HepG2 (cell line): ENCODE results near the gene AEBP1. TPM values are rescaled to one million over a fixed set of nuclear protein-coding genes. Genes with fewer than 3 reads are reported as not detected.
A peak's percentile ranks its signal among the peaks of the same experiment; 100 is the strongest.

ENCODE experiments used
- BCLAF1 ChIP-seq: fragments of 450-650 bp; IDR thresholded peaks from 2 replicates; pipeline ENCODE4 v1.6.1; 2017; ENCODE audit warnings: mild to moderate bottlenecking
- HMGA1 ChIP-seq: sonication (generic); formaldehyde crosslinking; conservative IDR thresholded peaks from 2 replicates; pipeline ENCODE4 v1.4.0; 2020; ENCODE audit warnings: missing genetic modification reagents
- KDM5B ChIP-seq: sonication (generic); formaldehyde crosslinking; IDR thresholded peaks from 2 replicates; pipeline ENCODE4 v1.4.0; 2020; ENCODE audit warnings: missing genetic modification reagents, mild to moderate bottlenecking, borderline replicate concordance
- KLF16 ChIP-seq, 2 experiments: sonication (generic) in 1 of 2; formaldehyde crosslinking in 1 of 2; IDR thresholded peaks; 2 replicates each; pipeline versions ENCODE4 v1.6.1 to v1.8.0; 2016 to 2023; ENCODE audit warnings: missing genetic modification reagents in 2 of 2, missing compliant biosample characterization in 1 of 2
- MATR3 ChIP-seq: sonication (generic); formaldehyde crosslinking; IDR thresholded peaks from 2 replicates; pipeline ENCODE4 v1.4.0; 2020; ENCODE audit warnings: missing genetic modification reagents
- MED1 ChIP-seq: sonication (generic); formaldehyde crosslinking; IDR thresholded peaks from 2 replicates; pipeline ENCODE4 v1.4.0; 2020; ENCODE audit warnings: missing genetic modification reagents
- MEIS2 ChIP-seq: sonication (generic); formaldehyde crosslinking; IDR thresholded peaks from 2 replicates; pipeline ENCODE4 v1.9.0; 2021; ENCODE audit warnings: mild to moderate bottlenecking, missing genetic modification reagents
- NFE2 ChIP-seq: sonication (generic); formaldehyde crosslinking; IDR thresholded peaks from 2 replicates; pipeline ENCODE4 v1.4.0; 2020; ENCODE audit warnings: missing genetic modification reagents
- NRL ChIP-seq: sonication (generic); formaldehyde crosslinking; IDR thresholded peaks from 2 replicates; pipeline ENCODE4 v1.5.0; 2020; ENCODE audit warnings: missing genetic modification reagents, mild to moderate bottlenecking, moderate library complexity, borderline replicate concordance
- PHF5A ChIP-seq: IDR thresholded peaks from one replicate; pipeline ENCODE4 v1.6.1; 2018; ENCODE audit warnings: low read depth, missing genetic modification reagents; ENCODE audit not compliant: unreplicated experiment
- RELA ChIP-seq: sonication (generic); formaldehyde crosslinking; IDR thresholded peaks from 2 replicates; pipeline ENCODE4 v1.4.0; 2020; ENCODE audit warnings: missing genetic modification reagents
- SATB2 ChIP-seq: sonication (generic); formaldehyde crosslinking; IDR thresholded peaks from 2 replicates; pipeline ENCODE4 v1.5.0; 2020; ENCODE audit warnings: missing genetic modification reagents
- SP5 ChIP-seq: IDR thresholded peaks from 2 replicates; pipeline ENCODE4 v1.6.1; 2016; ENCODE audit warnings: low read depth, borderline replicate concordance
- STAT5B ChIP-seq: sonication (generic); formaldehyde crosslinking; IDR thresholded peaks from 2 replicates; pipeline ENCODE4 v1.4.0; 2020; ENCODE audit warnings: missing genetic modification reagents
- TAF1 ChIP-seq: sonication (generic); formaldehyde crosslinking; IDR thresholded peaks from 2 replicates; pipeline ENCODE4 v1.4.0; 2020; ENCODE audit warnings: missing genetic modification reagents
- TERF1 ChIP-seq: sonication (generic); formaldehyde crosslinking; IDR thresholded peaks from 2 replicates; pipeline ENCODE4 v1.8.0; 2022; ENCODE audit warnings: mild to moderate bottlenecking, missing genetic modification reagents, moderate library complexity
- ZBTB7B ChIP-seq: sonication (generic); formaldehyde crosslinking; IDR thresholded peaks from 2 replicates; pipeline ENCODE4 v1.4.0; 2020; ENCODE audit warnings: missing genetic modification reagents
- ZEB1 ChIP-seq: IDR thresholded peaks from 2 replicates; pipeline ENCODE4 v1.6.1; 2012; ENCODE audit warnings: mild to moderate bottlenecking, low read depth, inconsistent platforms; ENCODE audit not compliant: insufficient replicate concordance
- ZNF276 ChIP-seq: sonication (generic); formaldehyde crosslinking; IDR thresholded peaks from 2 replicates; pipeline ENCODE4 v1.4.0; 2020; ENCODE audit warnings: mild to moderate bottlenecking, low read depth, missing genetic modification reagents
- ZNF430 ChIP-seq: sonication (generic); formaldehyde crosslinking; IDR thresholded peaks from 2 replicates; pipeline ENCODE4 v1.9.0; 2021; ENCODE audit warnings: mild to moderate bottlenecking, missing genetic modification reagents
- ZNF546 ChIP-seq: sonication (generic); formaldehyde crosslinking; conservative IDR thresholded peaks from 2 replicates; pipeline ENCODE4 v1.8.1; 2023; ENCODE audit warnings: mild to moderate bottlenecking, missing genetic modification reagents
- ZNF629 ChIP-seq: sonication (generic); formaldehyde crosslinking; conservative IDR thresholded peaks from 2 replicates; pipeline ENCODE4 v1.5.0; 2020; ENCODE audit warnings: missing genetic modification reagents
- ZNF660 ChIP-seq: sonication (generic); formaldehyde crosslinking; IDR thresholded peaks from 2 replicates; pipeline ENCODE4 v1.5.1; 2020; ENCODE audit warnings: mild to moderate bottlenecking, low read depth, missing genetic modification reagents, borderline replicate concordance
- ZNF737 ChIP-seq: sonication (generic); formaldehyde crosslinking; IDR thresholded peaks from 2 replicates; pipeline ENCODE4 v1.5.0; 2020; ENCODE audit warnings: missing genetic modification reagents, mild to moderate bottlenecking, borderline replicate concordance
- ZSCAN30 ChIP-seq: sonication (generic); formaldehyde crosslinking; IDR thresholded peaks from 2 replicates; pipeline ENCODE4 v1.5.0; 2020; ENCODE audit warnings: mild to moderate bottlenecking, missing genetic modification reagents
- polyA plus RNA-seq, 8 experiments: library from polyadenylated mRNA; depleted of rRNA in 3 of 8; stranded (reverse) in 7 of 8; unstranded in 1 of 8; fragments of >200 nt; fragmentation: Illumina TruSeq in 4 of 8; extraction: Trizol in 4 of 8; gene quantifications; 2 replicates each; pipeline versions ENCODE4 v1.2.1 to v1.2.3, GENCODE V29; 2011 to 2016; ENCODE audit warnings: low read depth in 4 of 8, missing spikeins in 1 of 8, mixed read lengths in 1 of 8; ENCODE audit not compliant: insufficient read depth in 1 of 8
- total RNA-seq, 5 experiments: library from RNA; depleted of rRNA; stranded (reverse); fragments of >200 nt; fragmentation: Illumina TruSeq; extraction: Trizol; gene quantifications; 2 replicates each; pipeline ENCODE4 v1.2.3, GENCODE V29; 2016; ENCODE audit warnings: low read depth in 1 of 5
- TF ChIP-seq, protein P1 (sequence below): sonication (generic); formaldehyde crosslinking; IDR thresholded peaks from 2 replicates; pipeline ENCODE4 v1.5.0; 2020; ENCODE audit warnings: missing genetic modification reagents

Gene AEBP1
- total and polyA plus RNA-seq, 2 of the 13 experiments (the other 11 are each of a cell fraction or from before 2014, with no cell fraction given) = 0.22 to 0.55 TPM

- no peak for TF ChIP-seq BCLAF1
- TF ChIP-seq HMGA1 (CRISPR knock-in tag) = no peak
- no peak for TF ChIP-seq ZBTB7B (CRISPR knock-in tag)
- no peak for TF ChIP-seq PHF5A
- TF ChIP-seq NRL = no peak
- no peak for TF ChIP-seq NFE2
- no peak for TF ChIP-seq STAT5B
- no peak for TF ChIP-seq RELA (CRISPR knock-in tag)
- TF ChIP-seq TERF1 (CRISPR knock-in tag) = no peak
- TF ChIP-seq ZNF737 (CRISPR knock-in tag) = no peak
- TF ChIP-seq MEIS2 = no peak
- 0 out of 4 replicates have a peak, but pooled peaks of 1 of the 2 experiments have one; percentile 3 for TF ChIP-seq KLF16 (CRISPR knock-in tag; IDR thresholded peaks at IDR 0.05)
- TF ChIP-seq SATB2 = no peak
- TF ChIP-seq KDM5B = 0 out of 2 replicates have a peak, but pooled peaks have one; percentile 27
- 0 out of 2 replicates have a peak, but pooled peaks have one; percentile 24 for TF ChIP-seq ZNF276 (CRISPR knock-in tag)
- TF ChIP-seq ZNF660 (CRISPR knock-in tag) = no peak
- TF ChIP-seq, protein P1, sequence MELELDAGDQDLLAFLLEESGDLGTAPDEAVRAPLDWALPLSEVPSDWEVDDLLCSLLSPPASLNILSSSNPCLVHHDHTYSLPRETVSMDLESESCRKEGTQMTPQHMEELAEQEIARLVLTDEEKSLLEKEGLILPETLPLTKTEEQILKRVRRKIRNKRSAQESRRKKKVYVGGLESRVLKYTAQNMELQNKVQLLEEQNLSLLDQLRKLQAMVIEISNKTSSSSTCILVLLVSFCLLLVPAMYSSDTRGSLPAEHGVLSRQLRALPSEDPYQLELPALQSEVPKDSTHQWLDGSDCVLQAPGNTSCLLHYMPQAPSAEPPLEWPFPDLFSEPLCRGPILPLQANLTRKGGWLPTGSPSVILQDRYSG = no peak
- TF ChIP-seq ZEB1 = no peak
- TF ChIP-seq MATR3 (CRISPR knock-in tag) = no peak
- no peak for TF ChIP-seq MED1 (CRISPR knock-in tag)
- TF ChIP-seq TAF1 = 0 out of 2 replicates have a peak, but pooled peaks have one; percentile 1
- TF ChIP-seq ZSCAN30 (CRISPR knock-in tag) = no peak
- no peak for TF ChIP-seq ZNF546
- no peak for TF ChIP-seq ZNF430
- TF ChIP-seq ZNF629 (CRISPR knock-in tag) = no peak
- no peak for TF ChIP-seq SP5
Measured at GRCh38 chr7:44101303-44101965, 2.7 kb upstream of the AEBP1 start (continued).
